HG02970 (cell line): Measurements from ENCODE around the gene ARHGEF17.

ENCODE experiments used
- ATAC-seq: cut with Tn5 transposase; IDR thresholded peaks from one replicate; pipeline ENCODE4 v1.9.1; 2021; ENCODE audit warnings: mild to moderate bottlenecking, moderate library complexity, moderate number of reproducible peaks; ENCODE audit not compliant: unreplicated experiment, low FRiP score

Gene ARHGEF17

GRCh38 chr11:73325036-73325981 is 17.2 kb downstream of the ARHGEF17 start:
- peak; percentile 45 for ATAC-seq

GRCh38 chr11:73326929-73327811 is 19.1 kb downstream of the ARHGEF17 start:
- no peak for ATAC-seq

- no peak for ATAC-seq
Measured at GRCh38 chr11:73327812-73328364, 19.8 kb downstream of the ARHGEF17 start.

- ATAC-seq: no peak
Measured at GRCh38 chr11:73330569-73331093, 22.6 kb downstream of the ARHGEF17 start.

DNA sequence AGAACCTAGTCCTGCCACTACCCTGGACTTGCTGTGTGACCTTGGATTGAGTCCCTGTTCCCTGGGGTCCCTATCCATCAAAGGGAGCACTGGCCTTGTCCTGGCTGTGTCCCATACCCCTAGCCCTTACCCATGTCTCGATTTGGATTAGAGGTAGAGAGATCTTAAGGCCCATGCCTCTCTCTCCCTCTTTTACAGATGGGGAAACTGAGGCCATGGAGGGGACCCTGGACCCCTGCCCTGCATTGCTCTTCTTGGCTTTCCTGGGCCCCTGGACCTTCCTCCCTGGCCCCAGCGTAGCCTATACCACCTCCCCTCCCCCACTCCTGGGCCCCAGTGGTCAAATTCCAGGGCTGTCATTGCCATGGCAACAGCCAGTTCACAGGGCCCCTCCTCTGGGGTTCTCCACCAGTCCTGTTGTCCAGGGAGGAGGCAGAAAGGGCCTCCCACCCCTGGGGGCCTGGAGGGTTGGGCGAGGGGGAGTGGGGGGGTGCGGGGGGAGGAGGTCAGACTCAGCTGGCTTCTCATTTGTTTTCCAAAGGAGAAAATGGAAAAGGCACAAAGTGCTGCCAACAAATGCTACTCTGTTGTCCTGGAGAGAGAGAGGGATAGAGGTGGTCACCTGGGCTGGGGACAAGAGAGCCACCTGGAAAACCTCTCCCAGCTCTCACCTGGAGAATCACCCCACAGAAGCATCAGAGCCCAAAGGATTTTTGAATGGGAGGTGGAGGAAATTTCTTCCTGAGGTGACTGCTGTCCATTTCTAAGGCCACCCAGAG is 23.3 kb downstream of the ARHGEF17 start:
- no peak for ATAC-seq

DNA sequence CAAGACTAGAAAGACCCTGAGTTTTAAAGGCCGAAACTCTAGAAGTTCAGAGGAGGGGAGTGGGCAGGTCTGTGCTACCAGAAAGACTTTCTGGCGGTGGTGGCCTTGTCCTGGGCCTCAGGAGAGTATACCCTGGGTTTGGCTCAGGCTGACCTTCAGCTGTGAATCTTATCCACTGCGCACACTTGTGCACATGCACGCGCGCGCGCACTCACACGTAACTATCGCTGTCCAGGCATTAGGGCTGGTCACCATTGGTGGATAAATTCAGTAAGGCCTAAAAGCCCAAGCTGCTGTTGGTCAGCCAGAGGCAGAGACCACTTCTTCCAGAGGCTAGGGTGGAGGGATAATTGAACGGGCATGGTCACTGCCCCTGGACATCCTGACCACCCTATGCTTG is 25.1 kb downstream of the ARHGEF17 start:
- no peak for ATAC-seq

DNA sequence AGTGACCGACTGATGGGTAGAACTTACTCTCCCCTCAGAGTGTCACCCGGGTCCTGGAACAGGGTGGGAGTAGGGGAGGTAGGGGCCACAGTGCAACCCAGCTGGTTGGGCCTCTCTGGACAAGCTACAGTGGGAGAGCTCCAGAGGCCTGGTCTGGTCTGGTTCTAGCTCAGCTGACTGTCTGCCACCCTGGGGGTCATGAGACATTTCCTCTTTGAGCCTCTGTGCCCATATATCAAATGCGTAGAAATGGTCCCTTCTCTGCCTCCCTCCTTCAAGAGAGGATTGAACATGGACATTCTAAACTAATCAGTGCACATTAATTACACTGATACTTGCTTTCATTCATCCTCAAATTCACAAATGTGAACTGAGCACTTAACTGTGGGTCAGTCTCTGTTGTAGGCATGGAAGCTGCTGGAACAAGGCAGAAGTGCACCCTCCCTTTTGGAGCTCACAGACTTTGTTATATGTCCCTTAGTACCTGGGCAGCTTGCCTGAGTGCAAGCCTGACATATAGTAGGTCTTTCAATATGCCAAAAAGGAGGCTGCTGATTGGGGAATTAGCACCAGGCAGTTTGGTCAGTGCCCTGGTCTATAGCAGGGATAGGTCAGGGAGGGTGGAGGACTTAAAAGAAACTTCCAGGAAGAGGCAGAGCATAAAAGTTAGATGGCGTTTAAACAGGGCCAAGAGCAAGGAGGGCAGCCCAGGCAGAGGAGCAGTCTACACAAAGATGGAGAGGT is 25.7 kb downstream of the ARHGEF17 start:
- no peak for ATAC-seq

DNA sequence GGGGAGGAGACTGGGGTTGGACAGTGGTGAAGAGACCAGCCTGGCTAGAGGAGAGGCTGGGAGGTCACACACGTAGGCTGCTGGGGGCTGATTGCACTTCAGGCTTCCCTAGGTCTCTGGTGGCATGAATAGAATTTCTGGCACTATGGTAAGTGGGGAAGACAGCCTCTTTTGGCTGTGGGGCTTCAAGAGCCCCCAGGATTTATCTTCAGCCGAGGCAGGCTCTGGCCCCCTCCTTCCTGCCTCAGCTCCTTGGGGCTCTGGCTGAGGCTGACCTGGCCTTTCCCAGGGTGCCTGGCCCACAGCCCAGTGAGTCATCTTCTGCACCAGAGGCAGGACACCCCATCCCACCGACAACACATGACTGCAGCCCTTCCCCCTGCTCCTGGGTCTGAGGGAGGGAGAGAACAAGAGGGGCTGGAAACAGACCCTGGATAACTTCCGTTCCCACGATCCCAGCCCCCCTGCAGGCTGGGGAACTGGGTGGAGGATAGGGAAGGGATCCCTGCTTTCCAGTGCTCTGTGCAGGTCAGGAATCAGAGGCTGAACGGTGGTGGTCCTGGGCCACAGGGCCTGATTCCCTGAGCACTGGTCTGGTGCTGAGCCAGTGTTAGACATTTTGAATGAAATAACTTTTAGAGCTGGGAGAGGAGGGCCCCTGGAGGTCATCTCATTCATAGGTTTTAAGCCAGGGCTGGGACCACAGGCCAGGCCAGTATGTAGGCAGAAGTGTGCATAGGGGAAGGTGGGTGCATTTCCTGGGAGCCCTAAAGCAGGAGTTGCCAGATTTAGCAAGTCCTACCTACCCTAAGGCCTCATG is 26.5 kb downstream of the ARHGEF17 start:
- no peak for ATAC-seq

DNA sequence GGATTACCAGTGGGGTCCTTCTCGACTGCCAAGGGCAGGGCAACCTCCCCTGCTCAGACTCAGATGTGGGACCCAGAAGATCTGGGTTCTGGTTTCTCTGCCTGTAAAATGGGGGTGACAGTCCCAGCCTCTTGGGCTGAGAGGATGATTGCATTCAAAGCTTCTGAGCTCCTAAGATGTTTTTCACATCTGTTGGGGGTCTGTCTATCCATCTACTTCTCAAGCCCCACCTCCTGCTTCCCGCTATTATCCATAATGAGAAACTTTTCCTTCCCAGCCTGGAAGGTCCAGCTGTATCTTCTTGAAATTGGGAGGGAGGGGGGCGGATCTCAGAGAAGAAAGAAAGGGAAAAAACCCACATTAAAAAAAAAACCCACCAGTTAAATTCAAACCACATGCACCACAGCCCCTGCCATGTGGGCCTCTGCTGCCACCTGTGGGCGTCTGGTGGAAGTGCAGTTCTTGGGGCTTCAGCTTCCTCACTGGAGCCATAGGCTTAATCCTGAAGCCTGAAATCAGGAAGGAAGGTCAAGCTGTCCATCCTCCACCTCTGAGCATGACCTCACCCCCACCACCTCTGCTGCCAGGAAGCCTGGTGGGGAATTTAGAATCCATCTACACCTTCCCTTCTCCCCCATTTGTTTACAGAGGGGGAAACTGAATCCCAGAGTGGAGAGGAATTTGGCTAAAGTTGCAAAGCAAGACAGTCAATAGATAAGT is 27.3 kb downstream of the ARHGEF17 start:
- ATAC-seq: no peak

DNA sequence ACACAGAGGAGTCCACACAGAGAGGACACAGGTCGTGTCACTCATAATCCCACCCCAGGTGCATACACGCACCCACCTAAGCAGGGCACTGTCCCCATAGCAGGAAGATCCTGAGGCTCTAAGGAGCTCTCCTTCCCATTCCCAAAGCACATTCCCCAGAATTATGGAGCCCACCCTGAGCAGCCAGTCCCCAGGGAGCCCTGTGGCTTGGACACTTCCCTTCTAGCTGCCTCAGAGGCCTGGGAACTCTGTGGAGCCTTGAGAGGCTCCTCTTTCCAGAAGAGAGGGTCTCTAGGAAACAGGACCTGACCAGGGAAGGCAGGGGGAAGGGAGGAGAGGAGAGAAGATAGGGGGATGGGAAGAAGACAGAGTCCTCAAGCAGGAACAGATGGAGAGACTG is 29.8 kb downstream of the ARHGEF17 start:
- no peak for ATAC-seq

DNA sequence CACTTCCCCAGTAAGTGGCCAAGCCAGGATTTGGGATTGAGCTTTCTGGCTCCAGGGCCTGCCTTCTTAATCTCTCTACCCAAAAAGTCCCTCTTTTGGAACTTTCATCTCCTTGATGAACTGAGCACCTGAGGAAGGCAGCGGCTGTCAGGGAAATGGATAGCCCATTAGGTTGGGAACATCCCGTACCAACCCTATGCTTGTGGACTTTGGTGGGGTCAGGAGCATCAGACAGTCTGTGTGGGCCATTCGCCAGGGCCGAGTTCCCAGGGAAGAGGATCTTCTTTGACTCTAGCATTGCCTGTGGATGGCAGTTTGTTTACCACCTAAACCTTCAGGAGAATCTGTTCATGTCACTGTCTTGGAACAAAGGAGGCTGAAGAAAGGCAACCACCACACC is 30.2 kb downstream of the ARHGEF17 start:
- ATAC-seq: no peak

GRCh38 chr11:73340164-73340563 is 32.1 kb downstream of the ARHGEF17 start:
- ATAC-seq: no peak

DNA sequence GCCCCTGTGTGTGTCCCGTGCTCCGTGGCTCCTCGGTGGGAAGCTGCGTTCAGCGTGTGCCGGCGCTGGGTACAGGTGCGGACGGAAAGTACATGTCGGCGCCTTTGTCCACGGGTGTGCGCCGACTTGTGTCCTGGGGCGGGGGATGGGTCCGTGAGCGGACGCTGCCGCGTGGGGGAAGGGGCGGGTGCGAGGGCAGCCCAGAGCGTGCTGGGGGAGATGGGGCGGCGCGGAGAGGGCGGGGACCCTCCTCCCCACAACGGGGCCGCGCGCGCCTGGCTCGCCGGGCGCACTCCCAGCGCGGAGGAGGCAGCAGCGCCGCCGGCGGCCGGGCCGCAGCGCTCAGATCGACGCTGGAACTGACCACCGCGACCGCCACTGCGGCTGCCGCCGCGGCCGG is 34.6 kb downstream of the ARHGEF17 start:
- ATAC-seq: no peak

DNA sequence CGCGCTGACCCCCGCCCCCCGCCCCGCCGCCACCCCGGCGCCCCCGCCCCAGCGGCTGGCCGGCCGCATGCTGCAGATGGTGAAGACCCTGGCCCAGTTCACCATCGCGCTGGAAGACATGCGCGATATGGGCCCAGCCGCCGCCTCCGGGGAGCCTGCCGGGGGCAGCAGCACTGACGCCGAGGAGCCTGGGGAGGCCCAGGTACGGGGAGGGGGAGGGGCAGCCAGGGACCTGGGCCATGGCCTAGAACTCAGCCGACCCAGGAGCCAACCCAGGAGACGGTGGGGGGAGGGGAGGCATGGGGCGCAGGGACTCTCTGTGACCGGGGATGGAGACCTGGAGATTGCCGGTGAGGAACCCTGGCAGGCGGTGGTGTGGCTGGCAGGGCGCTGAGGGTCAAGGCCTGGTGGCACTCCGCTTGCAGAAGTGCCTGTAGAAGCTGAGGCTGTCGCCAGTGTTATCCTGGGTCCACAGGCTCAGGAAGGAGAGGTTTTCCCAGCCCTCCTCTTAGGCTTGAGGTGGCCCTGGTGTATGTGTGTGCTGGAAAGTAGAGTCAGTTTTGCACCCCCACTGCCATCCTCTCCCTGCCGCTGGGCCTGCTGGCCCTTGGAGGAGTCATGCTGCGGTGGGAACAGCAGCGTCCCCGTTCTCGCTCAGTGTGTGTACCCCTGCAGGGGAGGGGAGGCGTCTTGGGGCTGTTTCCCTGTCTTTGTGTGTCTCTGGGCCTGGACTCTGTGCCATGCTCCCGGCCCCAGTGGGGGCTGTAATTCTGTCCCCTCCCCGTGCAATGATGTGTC is 35.2 kb downstream of the ARHGEF17 start:
- no peak for ATAC-seq

DNA sequence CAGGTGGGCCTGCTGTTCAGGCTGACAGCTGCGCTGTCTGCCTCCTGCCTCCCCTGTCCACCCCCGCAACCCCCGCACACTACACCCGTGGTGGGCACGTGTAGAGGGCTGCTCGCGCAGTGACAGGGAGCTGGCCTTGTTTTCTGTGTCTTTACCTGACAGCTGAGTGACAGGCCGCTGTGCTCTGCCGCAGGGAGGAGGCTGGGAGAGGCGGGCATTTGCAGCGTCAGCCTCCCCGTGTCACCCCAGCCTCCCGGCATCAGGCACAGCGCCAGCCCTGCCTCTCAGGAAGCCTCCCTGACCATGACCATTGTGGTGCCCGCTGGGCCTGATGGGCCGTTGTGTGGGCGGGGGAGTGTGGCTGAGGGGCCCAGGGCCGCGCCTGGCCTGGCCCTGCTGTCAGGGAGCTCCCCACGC is 36.1 kb downstream of the ARHGEF17 start:
- ATAC-seq: no peak

GRCh38 chr11:73345481-73346160 is 37.5 kb downstream of the ARHGEF17 start:
- ATAC-seq: no peak
